Colonic mucosa (tissue), 4 donors: Measurements from ENCODE around the gene NPHS2. TPM values are rescaled to one million over a fixed set of nuclear protein-coding genes. Genes with fewer than 3 reads are reported as not detected.

ENCODE experiments used
- DNase-seq: peaks from one replicate; pipeline ENCODE4 v3.0.0-alpha.2; 2020
- H3K27ac ChIP-seq: fragments of 200-600 bp; one replicate; pipeline ENCODE4 v1.8.0; 2021
- H3K27me3 ChIP-seq: fragments of 200-600 bp; one replicate; pipeline ENCODE4 v1.8.0; 2021
- H3K36me3 ChIP-seq: fragments of 200-600 bp; one replicate; pipeline ENCODE4 v1.8.0; 2021
- H3K4me1 ChIP-seq: fragments of 200-600 bp; one replicate; pipeline ENCODE4 v1.8.0; 2021; ENCODE audit warnings: mild to moderate bottlenecking
- H3K4me3 ChIP-seq: fragments of 200-600 bp; one replicate; pipeline ENCODE4 v1.8.0; 2021
- H3K9ac ChIP-seq, 2 donors: one replicate each; pipeline ENCODE4 v1.7.0; 2013; ENCODE audit warnings: control low read depth in 2 of 2, low read depth in 2 of 2, low read length in 2 of 2
- H3K9me3 ChIP-seq: fragments of 200-600 bp; one replicate; pipeline ENCODE4 v1.8.0; 2021
- intact Hi-C: fragments of 100-400 bp; cut with DNase I; formaldehyde crosslinking; loops from one replicate; pipeline ENCODE4 v1.14.1; 2022
- total RNA-seq, 2 donors: library from RNA; stranded (reverse); fragmentation: NEBNext Ultra II Directional in 1 of 2; extraction: Animal tissue kit (Norgen Biotek cat#: 25700) in 1 of 2; gene quantifications; one replicate each; pipeline ENCODE4 v1.2.1, GENCODE V29; 2021
- TF ChIP-seq, protein P1 (sequence below): fragments of 200-600 bp; IDR thresholded peaks from one replicate; pipeline ENCODE4 v1.8.0; 2022; ENCODE audit warnings: antibody characterized with exemption, mild to moderate bottlenecking
- donor health status: healthy.
- donor health status: DM: no; HTN: no; CAD: no.
- donor health status: DM: no; HTN: no; CAD: no.

NPHS2 gene
- total RNA-seq, 2 donors from 2014 or later = not detected

GRCh38 chr1:179587336-179587735, 11.6 kb upstream of the NPHS2 start:
- intact Hi-C loops = no loop called here
- H3K27ac ChIP-seq = no peak overlapping the region
- H3K36me3 ChIP-seq = no peaks in the 10 kb centered on the region
- no peak overlapping the region for H3K9ac ChIP-seq
- no peak overlapping the region for H3K4me3 ChIP-seq
- no peaks in the 10 kb centered on the region for H3K4me1 ChIP-seq
- DNase-seq = no peak
- no peaks in the 10 kb centered on the region for H3K27me3 ChIP-seq
- TF ChIP-seq, protein P1, sequence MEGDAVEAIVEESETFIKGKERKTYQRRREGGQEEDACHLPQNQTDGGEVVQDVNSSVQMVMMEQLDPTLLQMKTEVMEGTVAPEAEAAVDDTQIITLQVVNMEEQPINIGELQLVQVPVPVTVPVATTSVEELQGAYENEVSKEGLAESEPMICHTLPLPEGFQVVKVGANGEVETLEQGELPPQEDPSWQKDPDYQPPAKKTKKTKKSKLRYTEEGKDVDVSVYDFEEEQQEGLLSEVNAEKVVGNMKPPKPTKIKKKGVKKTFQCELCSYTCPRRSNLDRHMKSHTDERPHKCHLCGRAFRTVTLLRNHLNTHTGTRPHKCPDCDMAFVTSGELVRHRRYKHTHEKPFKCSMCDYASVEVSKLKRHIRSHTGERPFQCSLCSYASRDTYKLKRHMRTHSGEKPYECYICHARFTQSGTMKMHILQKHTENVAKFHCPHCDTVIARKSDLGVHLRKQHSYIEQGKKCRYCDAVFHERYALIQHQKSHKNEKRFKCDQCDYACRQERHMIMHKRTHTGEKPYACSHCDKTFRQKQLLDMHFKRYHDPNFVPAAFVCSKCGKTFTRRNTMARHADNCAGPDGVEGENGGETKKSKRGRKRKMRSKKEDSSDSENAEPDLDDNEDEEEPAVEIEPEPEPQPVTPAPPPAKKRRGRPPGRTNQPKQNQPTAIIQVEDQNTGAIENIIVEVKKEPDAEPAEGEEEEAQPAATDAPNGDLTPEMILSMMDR = no peak
- no peaks in the 10 kb centered on the region for H3K9me3 ChIP-seq

DNA sequence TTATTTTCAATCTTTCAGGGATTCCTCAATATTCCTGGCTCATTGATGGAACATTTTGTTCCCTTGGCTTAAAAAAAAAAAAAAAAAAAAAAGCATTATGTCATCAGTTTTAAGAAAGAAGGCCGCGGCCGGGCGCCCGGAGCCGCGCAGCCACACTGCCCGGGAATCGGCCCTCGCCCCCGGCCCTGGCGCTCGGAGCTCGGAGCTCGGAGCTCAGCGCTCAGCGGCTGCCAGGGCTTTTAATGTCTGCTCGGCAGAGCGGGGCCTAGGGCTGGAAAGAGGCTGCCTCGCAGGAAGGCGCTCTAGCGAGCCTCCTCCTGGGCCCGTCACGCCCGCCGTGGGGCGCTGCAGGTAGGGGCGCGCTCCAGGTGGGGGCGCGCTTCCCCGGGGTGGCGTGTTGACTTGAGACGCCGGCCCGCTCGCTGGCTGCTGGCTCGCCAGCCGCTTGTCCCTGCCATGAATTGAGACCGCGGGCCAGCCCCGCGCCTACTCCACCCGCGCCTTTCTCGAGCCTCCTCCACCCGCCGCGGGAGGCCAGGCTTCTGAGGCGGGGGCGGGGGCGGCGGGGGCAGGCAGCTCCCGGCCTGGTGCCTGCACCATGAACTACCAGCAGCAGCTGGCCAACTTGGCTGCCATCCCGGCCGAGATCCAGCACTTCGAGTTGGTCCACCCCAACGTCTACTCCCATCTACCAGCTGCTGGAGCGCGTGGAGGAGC, 10.5 kb upstream of the NPHS2 start:
- Histone ChIP-seq H3K27ac (no peak overlapping the region), H3K4me3 (peak overlapping the region; percentile 34), H3K4me1 (no peaks in the 10 kb centered on the region), H3K27me3 (no peaks in the 10 kb centered on the region), H3K9ac (peak overlapping the region in 1 of 2 donors; percentile 41), H3K9me3 (no peaks in the 10 kb centered on the region), H3K36me3 (no peaks in the 10 kb centered on the region)
- intact Hi-C loops = no loop called here
- TF ChIP-seq, protein P1 = peak; percentile 66
- peak; percentile 72 for DNase-seq

DNA sequence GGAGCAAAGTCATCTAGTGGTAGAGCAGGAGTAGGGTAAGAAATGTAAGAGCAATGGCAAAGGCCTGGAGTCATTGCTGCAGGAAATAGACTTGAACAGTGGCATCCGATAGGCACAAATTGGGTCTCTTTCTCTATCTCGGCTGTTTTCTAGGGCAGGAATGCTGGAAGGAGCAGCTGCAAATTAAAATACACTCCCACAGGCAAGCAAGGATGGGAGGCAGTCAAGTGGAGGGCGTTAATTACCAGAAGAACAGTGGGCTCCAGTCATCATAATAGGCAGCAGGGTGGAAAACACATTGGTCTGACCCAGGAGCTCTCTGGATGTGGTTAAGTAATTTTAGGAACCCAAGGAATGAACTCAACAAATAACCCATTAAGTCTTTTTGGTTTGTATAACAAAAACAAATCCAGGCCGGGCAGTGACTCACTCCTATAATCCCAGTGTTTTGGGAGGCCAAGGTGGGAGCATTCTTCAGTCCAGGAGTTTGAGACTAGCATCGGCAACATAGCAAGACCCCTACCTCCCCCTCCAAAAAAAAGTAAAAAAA, 8.1 kb upstream of the NPHS2 start:
- H3K4me3 ChIP-seq = no peak overlapping the region
- intact Hi-C loops = no loop called here
- TF ChIP-seq, protein P1 = no peak
- no peaks in the 10 kb centered on the region for H3K27me3 ChIP-seq
- no peak overlapping the region for H3K9ac ChIP-seq
- DNase-seq = no peak
- no peaks in the 10 kb centered on the region for H3K36me3 ChIP-seq
- no peaks in the 10 kb centered on the region for H3K4me1 ChIP-seq
- H3K27ac ChIP-seq = no peak overlapping the region
- no peaks in the 10 kb centered on the region for H3K9me3 ChIP-seq

DNA sequence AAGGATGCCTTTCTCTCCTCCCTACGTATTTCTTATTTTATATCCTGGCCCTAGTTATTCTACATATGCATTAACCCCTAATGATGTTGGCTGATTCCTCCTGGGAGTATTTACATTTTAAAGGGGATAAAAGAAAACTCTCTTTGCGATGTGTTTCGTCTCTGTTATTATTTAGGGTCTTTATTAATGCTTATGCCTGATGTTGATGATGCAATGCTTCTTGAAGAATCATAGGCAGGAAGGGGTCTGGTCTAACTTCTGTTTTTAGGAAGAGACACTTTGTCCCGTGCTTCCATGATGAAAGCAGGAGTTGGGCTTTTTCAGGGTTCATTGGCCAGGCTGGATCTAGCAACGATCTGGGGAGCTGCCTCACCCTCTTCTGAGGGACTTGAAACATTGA, 761 bp upstream of the NPHS2 start:
- H3K27me3 ChIP-seq = peaks cover 20% of the 10 kb centered on the region
- DNase-seq = no peak
- no peak overlapping the region for H3K4me3 ChIP-seq
- TF ChIP-seq, protein P1 = no peak
- no peaks in the 10 kb centered on the region for H3K9me3 ChIP-seq
- intact Hi-C loops = no loop called here
- no peak overlapping the region for H3K9ac ChIP-seq
- H3K4me1 ChIP-seq = peaks cover 4% of the 10 kb centered on the region
- H3K27ac ChIP-seq = no peak overlapping the region
- H3K36me3 ChIP-seq = no peaks in the 10 kb centered on the region

DNA sequence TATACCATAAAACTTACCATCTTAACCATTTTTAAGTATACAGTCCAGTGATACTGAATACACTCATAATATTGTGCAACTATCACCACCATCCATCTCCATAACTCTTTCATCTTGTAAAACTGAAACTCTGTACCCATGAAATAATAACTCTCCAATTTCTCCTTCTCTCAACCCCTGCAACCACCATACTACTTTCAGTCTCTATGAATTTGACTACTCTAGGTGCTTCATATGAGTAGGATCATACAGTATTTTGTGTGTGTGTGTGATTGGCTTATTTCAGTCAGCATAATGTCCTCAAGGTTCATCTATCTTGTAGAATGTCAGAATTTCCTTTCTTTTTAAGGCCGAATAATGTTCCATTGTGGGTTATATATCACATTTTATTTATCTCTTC, 17.7 kb downstream of the NPHS2 start:
- no peak for DNase-seq
- TF ChIP-seq, protein P1 = no peak
- no peak overlapping the region for H3K9ac ChIP-seq
- H3K4me1 ChIP-seq = no peaks in the 10 kb centered on the region
- H3K27ac ChIP-seq = no peak overlapping the region
- intact Hi-C loops = no loop called here
- H3K4me3 ChIP-seq = no peak overlapping the region
- no peaks in the 10 kb centered on the region for H3K27me3 ChIP-seq
- no peaks in the 10 kb centered on the region for H3K36me3 ChIP-seq
- H3K9me3 ChIP-seq = no peaks in the 10 kb centered on the region
